HFFc6 (cell line): ENCODE measurements around the gene PDE2A. TPM values are rescaled to one million over a fixed set of nuclear protein-coding genes. Genes with fewer than 3 reads are reported as not detected.
A peak's percentile ranks its signal among the peaks of the same experiment; 100 is the strongest.

Source experiments
- DNase-seq: peaks from one replicate; pipeline ENCODE4 v3.0.0-alpha.2; 2018
- H3K27ac Mint-ChIP-seq: 2 replicates; pipeline ENCODE4 v1.8.0; 2020; ENCODE audit warnings: mild to moderate bottlenecking, mixed read lengths
- H3K27me3 Mint-ChIP-seq: 2 replicates; pipeline ENCODE4 v1.8.0; 2021; ENCODE audit warnings: mild to moderate bottlenecking, moderate library complexity, mixed read lengths; ENCODE audit not compliant: insufficient read depth
- H3K36me3 Mint-ChIP-seq: 2 replicates; pipeline ENCODE4 v1.8.0; 2021; ENCODE audit warnings: low read depth, mixed read lengths
- H3K4me1 Mint-ChIP-seq: 2 replicates; pipeline ENCODE4 v1.8.0; 2020; ENCODE audit warnings: low read depth, mixed read lengths
- H3K4me3 Mint-ChIP-seq: 2 replicates; pipeline ENCODE4 v1.8.0; 2020; ENCODE audit warnings: mild to moderate bottlenecking, moderate library complexity, mixed read lengths
- H3K9me3 Mint-ChIP-seq: 2 replicates; pipeline ENCODE4 v1.8.0; 2020; ENCODE audit warnings: mild to moderate bottlenecking, mixed read lengths
- total RNA-seq, 6 experiments: library from RNA; stranded (reverse); fragmentation: NEBNext Ultra II Directional; extraction: Animal tissue kit (Norgen Biotek cat#: 25700); gene quantifications; 2 replicates in 1 of 6; 3 replicates in 5 of 6; pipeline ENCODE4 v1.2.3, GENCODE V29; 2021
- TF ChIP-seq, protein P1 (sequence below): fragments of 200-600 bp; sonication (generic); IDR thresholded peaks from 2 replicates; pipeline ENCODE4 v1.5.0; 2021; ENCODE audit warnings: antibody characterized with exemption, mild to moderate bottlenecking

Gene PDE2A
- total RNA-seq, 6 experiments from 2014 or later = 0.07 to 0.57 (median 0.40) TPM

GRCh38 chr11:72589802-72590761, 84.1 kb downstream of the PDE2A start:
- DNase-seq = no peak
- TF ChIP-seq, protein P1, sequence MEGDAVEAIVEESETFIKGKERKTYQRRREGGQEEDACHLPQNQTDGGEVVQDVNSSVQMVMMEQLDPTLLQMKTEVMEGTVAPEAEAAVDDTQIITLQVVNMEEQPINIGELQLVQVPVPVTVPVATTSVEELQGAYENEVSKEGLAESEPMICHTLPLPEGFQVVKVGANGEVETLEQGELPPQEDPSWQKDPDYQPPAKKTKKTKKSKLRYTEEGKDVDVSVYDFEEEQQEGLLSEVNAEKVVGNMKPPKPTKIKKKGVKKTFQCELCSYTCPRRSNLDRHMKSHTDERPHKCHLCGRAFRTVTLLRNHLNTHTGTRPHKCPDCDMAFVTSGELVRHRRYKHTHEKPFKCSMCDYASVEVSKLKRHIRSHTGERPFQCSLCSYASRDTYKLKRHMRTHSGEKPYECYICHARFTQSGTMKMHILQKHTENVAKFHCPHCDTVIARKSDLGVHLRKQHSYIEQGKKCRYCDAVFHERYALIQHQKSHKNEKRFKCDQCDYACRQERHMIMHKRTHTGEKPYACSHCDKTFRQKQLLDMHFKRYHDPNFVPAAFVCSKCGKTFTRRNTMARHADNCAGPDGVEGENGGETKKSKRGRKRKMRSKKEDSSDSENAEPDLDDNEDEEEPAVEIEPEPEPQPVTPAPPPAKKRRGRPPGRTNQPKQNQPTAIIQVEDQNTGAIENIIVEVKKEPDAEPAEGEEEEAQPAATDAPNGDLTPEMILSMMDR = peak; percentile 66
- Mint-ChIP-seq H3K9me3 (no peaks in the 10 kb centered on the region), H3K4me1 (no peaks in the 10 kb centered on the region), H3K4me3 (no peak overlapping the region), H3K36me3 (no peaks in the 10 kb centered on the region), H3K27me3 (peaks cover 70% of the 10 kb centered on the region), H3K27ac (no peak overlapping the region)

DNA sequence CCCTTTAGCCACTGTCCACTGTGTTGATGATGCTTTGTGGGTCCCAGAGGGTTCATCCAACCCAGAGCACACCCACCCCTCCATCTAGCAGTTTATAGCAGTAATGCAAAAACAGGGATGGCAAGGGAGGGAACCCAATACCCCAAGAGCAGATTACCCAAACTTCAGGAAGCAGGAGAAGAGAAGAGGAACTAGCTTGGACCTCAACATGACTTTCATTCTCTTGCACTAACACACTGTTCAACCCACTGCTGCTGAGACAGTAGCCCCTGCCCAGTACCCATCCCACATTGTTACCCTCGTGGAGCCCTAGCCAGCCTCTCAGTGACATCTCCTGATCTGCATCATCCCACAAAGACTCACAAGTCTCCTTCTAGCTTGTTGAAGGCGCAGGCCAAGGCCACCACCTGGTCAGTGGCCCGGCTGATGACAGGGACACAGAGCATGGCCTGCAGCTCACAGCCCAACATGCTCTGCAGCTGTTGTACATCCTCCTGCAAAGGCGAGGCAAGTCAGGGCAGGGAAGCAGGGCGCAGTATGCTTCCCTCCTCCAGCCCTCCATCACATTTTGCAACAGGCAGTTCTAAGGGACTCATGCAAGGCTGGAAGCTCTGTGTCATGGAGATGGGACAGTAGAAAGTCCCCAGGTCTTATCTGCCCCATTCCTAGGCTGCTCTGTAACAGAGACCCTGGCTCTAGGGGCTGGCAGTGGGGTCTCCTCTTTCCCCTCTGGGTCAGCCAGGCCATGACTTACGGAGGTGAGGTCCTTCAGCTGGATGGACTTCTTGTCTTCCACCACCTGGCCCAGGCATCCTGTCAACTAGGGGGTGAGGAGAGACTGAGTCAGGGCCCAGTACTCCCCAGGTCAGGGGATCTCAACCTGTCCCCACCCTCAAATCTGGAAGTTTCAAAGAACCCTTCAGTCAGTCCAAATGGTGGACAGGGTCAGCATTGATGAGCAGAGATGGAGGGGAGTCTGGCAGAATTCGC, 85.5 kb downstream of the PDE2A start:
- TF ChIP-seq, protein P1 = no peak
- no peak for DNase-seq
- H3K27me3 Mint-ChIP-seq = peaks cover 62% of the 10 kb centered on the region
- no peaks in the 10 kb centered on the region for H3K9me3 Mint-ChIP-seq
- no peak overlapping the region for H3K4me3 Mint-ChIP-seq
- no peaks in the 10 kb centered on the region for H3K36me3 Mint-ChIP-seq
- no peak overlapping the region for H3K27ac Mint-ChIP-seq
- no peaks in the 10 kb centered on the region for H3K4me1 Mint-ChIP-seq

DNA sequence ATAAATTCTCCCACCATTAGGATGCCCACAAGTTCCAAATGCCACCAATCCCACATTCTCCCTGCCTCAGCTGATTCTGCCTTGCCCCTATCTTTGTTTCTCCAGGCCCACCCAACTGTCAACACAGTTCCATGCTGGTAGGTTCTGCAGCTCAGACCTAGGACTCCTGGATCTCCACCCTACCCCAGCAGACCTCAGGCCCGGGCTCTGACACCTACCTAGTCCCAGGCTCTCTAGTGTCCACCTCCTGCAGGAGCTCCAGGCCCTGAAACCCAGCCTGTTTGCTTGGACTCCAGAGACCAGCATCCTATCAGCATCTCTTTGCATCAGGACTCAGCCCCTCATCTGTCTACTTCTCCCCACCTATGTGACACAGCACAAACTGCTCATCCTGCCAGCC, 86.5 kb downstream of the PDE2A start:
- H3K9me3 Mint-ChIP-seq = no peaks in the 10 kb centered on the region
- TF ChIP-seq, protein P1 = no peak
- no peak overlapping the region for H3K4me3 Mint-ChIP-seq
- H3K27ac Mint-ChIP-seq = no peak overlapping the region
- peaks cover 64% of the 10 kb centered on the region for H3K27me3 Mint-ChIP-seq
- no peak for DNase-seq
- no peaks in the 10 kb centered on the region for H3K4me1 Mint-ChIP-seq
- no peaks in the 10 kb centered on the region for H3K36me3 Mint-ChIP-seq

- H3K27ac Mint-ChIP-seq = no peak overlapping the region
- peaks cover 61% of the 10 kb centered on the region for H3K27me3 Mint-ChIP-seq
- DNase-seq = no peak
- no peaks in the 10 kb centered on the region for H3K4me1 Mint-ChIP-seq
- no peak overlapping the region for H3K4me3 Mint-ChIP-seq
- no peaks in the 10 kb centered on the region for H3K9me3 Mint-ChIP-seq
- no peaks in the 10 kb centered on the region for H3K36me3 Mint-ChIP-seq
- TF ChIP-seq, protein P1 = no peak
Measured at GRCh38 chr11:72586321-72587090, 87.7 kb downstream of the PDE2A start.
